Common myeloid progenitor, CD34-positive (primary cell): Measurements from ENCODE around the gene NEURL2. TPM values are rescaled to one million over a fixed set of nuclear protein-coding genes. Genes with fewer than 3 reads are reported as not detected.

ENCODE experiments used
- CTCF ChIA-PET: fragments of 350-600 bp; sonication (Branson Sonifier 250); formaldehyde crosslinking; loops from one replicate; lab custom pipeline; 2021; ENCODE audit warnings: antibody characterized with exemption; lab: Charles Lee
- POLR2A ChIA-PET: fragments of 350-600 bp; sonication (Branson Sonifier 250); formaldehyde crosslinking; loops from one replicate; lab custom pipeline; 2021; ENCODE audit warnings: antibody characterized with exemption; lab: Charles Lee
- DNase-seq, 3 donors: peaks; one replicate each; pipeline versions ENCODE4 v3.0.0 to v3.0.0-alpha.2; 2013
- H3K27ac ChIP-seq, 2 experiments: 1 replicate in 1 of 2; 2 replicates in 1 of 2; pipeline ENCODE4 v1.7.0; 2013; ENCODE audit warnings: inconsistent platforms in 2 of 2, low read length in 2 of 2, mild to moderate bottlenecking in 2 of 2, low read depth in 1 of 2, moderate library complexity in 1 of 2; ENCODE audit not compliant: severe bottlenecking in 2 of 2, insufficient read depth in 1 of 2, poor library complexity in 1 of 2
- H3K27me3 ChIP-seq, 5 experiments: replicated peaks in 2 of 5; 1 replicate in 3 of 5; 2 replicates in 2 of 5; pipeline versions ENCODE4 v1.6.1 to v1.7.0; 2013; ENCODE audit warnings: low read length in 4 of 5, mild to moderate bottlenecking in 2 of 5, moderate library complexity in 2 of 5, inconsistent platforms in 1 of 5; ENCODE audit not compliant: insufficient read depth in 5 of 5, control insufficient read depth in 4 of 5
- H3K36me3 ChIP-seq, 4 experiments: 1 replicate in 2 of 4; 2 replicates in 2 of 4; pipeline versions ENCODE4 v1.6.1 to v1.7.0; 2013; ENCODE audit warnings: low read length in 3 of 4, control low read depth in 1 of 4, mild to moderate bottlenecking in 1 of 4; ENCODE audit not compliant: control insufficient read depth in 4 of 4, insufficient read depth in 4 of 4
- H3K4me1 ChIP-seq, 4 experiments: 1 replicate in 3 of 4; 2 replicates in 1 of 4; pipeline versions ENCODE4 v1.6.1 to v1.7.1; 2013; ENCODE audit warnings: low read length in 3 of 4, mild to moderate bottlenecking in 3 of 4, control low read depth in 1 of 4, inconsistent platforms in 1 of 4, moderate library complexity in 1 of 4; ENCODE audit not compliant: control insufficient read depth in 4 of 4, insufficient read depth in 4 of 4; ENCODE audit errors: control extremely low read depth in 1 of 4
- H3K4me3 ChIP-seq, 7 experiments: 1 replicate in 4 of 7; 2 replicates in 3 of 7; pipeline versions ENCODE4 v1.5.1 to v1.7.0; 2013; ENCODE audit warnings: mild to moderate bottlenecking in 7 of 7, low read length in 6 of 7, moderate library complexity in 6 of 7, inconsistent platforms in 2 of 7, low read depth in 2 of 7, control low read depth in 1 of 7; ENCODE audit not compliant: insufficient read depth in 4 of 7, control insufficient read depth in 1 of 7; ENCODE audit errors: extremely low read depth in 1 of 7
- H3K9me3 ChIP-seq, 5 experiments: 1 replicate in 4 of 5; 2 replicates in 1 of 5; pipeline versions ENCODE4 v1.6.1 to v1.7.1; 2013; ENCODE audit warnings: low read length in 4 of 5, mild to moderate bottlenecking in 2 of 5, inconsistent platforms in 1 of 5, low read depth in 1 of 5, moderate library complexity in 1 of 5; ENCODE audit not compliant: control insufficient read depth in 4 of 5, insufficient read depth in 2 of 5; ENCODE audit errors: control extremely low read depth in 1 of 5
- WGBS: methylation state at CpG from one replicate; pipeline ENCODE4 v1.1.5; 2013; ENCODE audit not compliant: insufficient coverage; 5-methylcytosine and 5-hydroxymethylcytosine counted together
- polyA plus RNA-seq: library from polyadenylated mRNA; unstranded; fragments of 120-200 nt; gene quantifications from one replicate; pipeline ENCODE4 v1.2.1, GENCODE V29; 2013

NEURL2 gene
- polyA plus RNA-seq = 8.0 TPM

- Histone ChIP-seq H3K4me1 (peaks cover 8 to 49% (median 41%) of the 10 kb centered on the region in 4 experiments), H3K36me3 (peaks cover 7 to 53% (median 31%) of the 10 kb centered on the region in 4 experiments), H3K27me3 (no peaks in the 10 kb centered on the region), H3K27ac (peak within 1 kb of the TSS; percentile 25 to 70), H3K9me3 (no peaks in the 10 kb centered on the region), H3K4me3 (peak within 1 kb of the TSS; percentile 52 to 86 (median 80))
- ChIA-PET POLR2A (interaction anchor here (1.0 to 2.7 kb wide), 4 partner anchors 10 to 70 kb away, joined by 3 to 12 read pairs (median 7); partner anchors contain the start of genes PCIF1, PLTP and ZSWIM1), CTCF (interaction anchor here (0.5 to 5.8 kb wide), 13 partner anchors 10 to 91 kb away, joined by 3 to 30 read pairs (median 11); partner anchors contain the start of genes PLTP, ZNF335 and ZSWIM1)
- peak; percentile 74 to 81 (median 79) for DNase-seq
- WGBS = under 1% methylated on average over 58 of the region's 78 CpGs
These were observed at the start of gene NEURL2, which contains the start of gene CTSA for GRCh38 chr20:45890985-45891983. TSS of gene NEURL2 (minus strand) at chr20:45891208. CDS start at chr20:45890991, 217 bp downstream. TSS of gene CTSA (plus strand) at chr20:45891335. CDS start at chr20:45891569, 234 bp downstream.

- WGBS = 100% methylated on average over 13 of the region's 13 CpGs
- no peak overlapping the region for H3K4me3 ChIP-seq
- no peak for DNase-seq
- H3K4me1 ChIP-seq = peaks cover 5 to 24% (median 13%) of the 10 kb centered on the region in 4 experiments
- no peaks in the 10 kb centered on the region for H3K9me3 ChIP-seq
- ChIA-PET CTCF (interaction anchor here (1.0 to 3.0 kb wide), 3 partner anchors 12 to 30 kb away, joined by 3 to 12 read pairs (median 6); no protein-coding TSS in a partner anchor), POLR2A (interaction anchor here (1.0 kb wide), 1 partner anchor 11 kb away, joined by 3 read pairs; no protein-coding TSS in a partner anchor)
- H3K27me3 ChIP-seq = no peaks in the 10 kb centered on the region
- H3K27ac ChIP-seq = no peak overlapping the region
- H3K36me3 ChIP-seq = peaks cover 30 to 79% (median 67%) of the 10 kb centered on the region in 4 experiments
These were observed 49.5 kb upstream of the NEURL2 start for GRCh38 chr20:45940469-45940868.

GRCh38 chr20:45940053-45940452 is 49.0 kb upstream of the NEURL2 start:
- Histone ChIP-seq H3K27ac (no peak overlapping the region), H3K4me3 (no peak overlapping the region), H3K9me3 (no peaks in the 10 kb centered on the region), H3K27me3 (no peaks in the 10 kb centered on the region), H3K36me3 (peaks cover 29 to 75% (median 63%) of the 10 kb centered on the region in 4 experiments), H3K4me1 (peaks cover 6 to 25% (median 13%) of the 10 kb centered on the region in 4 experiments)
- DNase-seq = no peak
- ChIA-PET CTCF (interaction anchor here (1.0 to 3.0 kb wide), 5 partner anchors 13 to 50 kb away, joined by 3 to 12 read pairs (median 3); no protein-coding TSS in a partner anchor), POLR2A (interaction anchor here (1.0 kb wide), 1 partner anchor 12 kb away, joined by 3 read pairs; no protein-coding TSS in a partner anchor)
- WGBS = 86% methylated on average over 3 of the region's 3 CpGs

- no peak for DNase-seq
- Histone ChIP-seq H3K9me3 (no peaks in the 10 kb centered on the region), H3K27me3 (no peaks in the 10 kb centered on the region), H3K4me3 (no peak overlapping the region), H3K27ac (no peak overlapping the region), H3K4me1 (peaks cover 6 to 28% (median 15%) of the 10 kb centered on the region in 4 experiments), H3K36me3 (peaks cover 19 to 63% (median 52%) of the 10 kb centered on the region in 4 experiments)
- POLR2A ChIA-PET = interaction anchor here (0.6 kb wide), 1 partner anchor 11 kb away, joined by 3 read pairs; no protein-coding TSS in a partner anchor
- 99% methylated on average over 9 of the region's 13 CpGs for WGBS
- CTCF ChIA-PET = interaction anchor here (1.1 to 3.0 kb wide), 8 partner anchors 10 to 140 kb away, joined by 3 to 12 read pairs (median 4); no protein-coding TSS in a partner anchor
These were observed 47.9 kb upstream of the NEURL2 start for GRCh38 chr20:45938727-45939438.

- no peaks in the 10 kb centered on the region for H3K27me3 ChIP-seq
- CTCF ChIA-PET = interaction anchor here (1.0 to 1.8 kb wide), 8 partner anchors 11 to 139 kb away, joined by 3 to 8 read pairs (median 4); no protein-coding TSS in a partner anchor
- H3K27ac ChIP-seq = no peak overlapping the region
- H3K9me3 ChIP-seq = no peaks in the 10 kb centered on the region
- peaks cover 6 to 39% (median 25%) of the 10 kb centered on the region in 4 experiments for H3K4me1 ChIP-seq
- WGBS = 90% methylated on average over 2 of the region's 2 CpGs
- H3K36me3 ChIP-seq = peaks cover 15 to 52% (median 41%) of the 10 kb centered on the region in 4 experiments
- H3K4me3 ChIP-seq = no peak overlapping the region
- POLR2A ChIA-PET = no interaction called here
- peak in 2 of 3 donors; percentile 34 to 51 for DNase-seq
These were observed 46.8 kb upstream of the NEURL2 start for GRCh38 chr20:45937765-45938164.

- POLR2A ChIA-PET = interaction anchor here (0.6 to 2.8 kb wide), 10 partner anchors 14 to 137 kb away, joined by 3 to 17 read pairs (median 8); partner anchors contain the start of genes CTSA, NEURL2 and ZSWIM1
- H3K27me3 ChIP-seq = no peaks in the 10 kb centered on the region
- CTCF ChIA-PET = interaction anchor here (1.0 to 2.3 kb wide), 8 partner anchors 11 to 53 kb away, joined by 3 to 17 read pairs (median 4); no protein-coding TSS in a partner anchor
- no peak for DNase-seq
- H3K27ac ChIP-seq = peak overlapping the region; percentile 96 to 98
- no peaks in the 10 kb centered on the region for H3K9me3 ChIP-seq
- H3K4me3 ChIP-seq = peak overlapping the region; percentile 73 to 99 (median 96)
- 17% methylated on average over 18 of the region's 21 CpGs for WGBS
- peaks cover 6 to 39% (median 25%) of the 10 kb centered on the region in 4 experiments for H3K4me1 ChIP-seq
- peaks cover 14 to 38% (median 33%) of the 10 kb centered on the region in 4 experiments for H3K36me3 ChIP-seq
These were observed 44.5 kb upstream of the NEURL2 start for GRCh38 chr20:45935416-45936046.
